ENCODE data around the gene MOCOS. TPM values are rescaled to one million over a fixed set of nuclear protein-coding genes. Genes with fewer than 3 reads are reported as not detected.

The MOCOS gene
- total RNA-seq, 1 experiment from 2014 or later = 5.1 TPM

- CTCF ChIA-PET = no interaction called here
- intact Hi-C loops (cut with micrococcal nuclease) = no loop called here
- no peaks in the 10 kb centered on the region for H3K36me3 ChIP-seq (ENCODE audit: low read depth, low read length)
Observed at GRCh38 chr18:36262971-36263370, 75.7 kb downstream of the MOCOS start.

DNA sequence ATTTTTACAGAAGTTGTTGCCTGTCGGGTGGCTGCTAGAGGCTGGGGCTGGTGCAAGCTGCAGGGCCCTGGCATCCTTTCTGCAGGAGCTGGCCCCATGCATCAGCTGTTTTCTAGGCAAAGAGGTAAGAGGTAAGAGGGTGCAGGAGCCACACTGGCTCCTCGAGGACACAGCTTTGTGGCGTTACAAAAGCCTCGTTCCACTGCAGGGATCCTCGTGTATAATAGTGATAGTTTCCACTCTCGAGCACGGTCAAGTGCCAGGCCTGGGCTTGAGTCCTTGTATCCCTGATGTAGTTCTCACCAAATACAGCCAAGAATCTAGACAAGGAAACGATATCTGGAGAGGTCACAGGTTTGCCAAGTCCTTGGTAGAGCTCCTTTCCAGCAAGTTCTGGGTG is 77.0 kb downstream of the MOCOS start:
- POLR2A ChIA-PET (ENCODE audit: unreplicated experiment) = no interaction called here
- TF ChIP-seq EZH2phosphoT487 (IDR thresholded peaks at IDR 0.05; ENCODE audit: borderline replicate concordance, low read length) = no peak
- no peak for TF ChIP-seq EZH2 (IDR thresholded peaks at IDR 0.05; ENCODE audit: low read length, unreplicated experiment)
- TF ChIP-seq, protein P1, sequence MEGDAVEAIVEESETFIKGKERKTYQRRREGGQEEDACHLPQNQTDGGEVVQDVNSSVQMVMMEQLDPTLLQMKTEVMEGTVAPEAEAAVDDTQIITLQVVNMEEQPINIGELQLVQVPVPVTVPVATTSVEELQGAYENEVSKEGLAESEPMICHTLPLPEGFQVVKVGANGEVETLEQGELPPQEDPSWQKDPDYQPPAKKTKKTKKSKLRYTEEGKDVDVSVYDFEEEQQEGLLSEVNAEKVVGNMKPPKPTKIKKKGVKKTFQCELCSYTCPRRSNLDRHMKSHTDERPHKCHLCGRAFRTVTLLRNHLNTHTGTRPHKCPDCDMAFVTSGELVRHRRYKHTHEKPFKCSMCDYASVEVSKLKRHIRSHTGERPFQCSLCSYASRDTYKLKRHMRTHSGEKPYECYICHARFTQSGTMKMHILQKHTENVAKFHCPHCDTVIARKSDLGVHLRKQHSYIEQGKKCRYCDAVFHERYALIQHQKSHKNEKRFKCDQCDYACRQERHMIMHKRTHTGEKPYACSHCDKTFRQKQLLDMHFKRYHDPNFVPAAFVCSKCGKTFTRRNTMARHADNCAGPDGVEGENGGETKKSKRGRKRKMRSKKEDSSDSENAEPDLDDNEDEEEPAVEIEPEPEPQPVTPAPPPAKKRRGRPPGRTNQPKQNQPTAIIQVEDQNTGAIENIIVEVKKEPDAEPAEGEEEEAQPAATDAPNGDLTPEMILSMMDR (conservative IDR thresholded peaks at IDR 0.05; ENCODE audit: low read depth, low read length) = no peak
- no peak for ATAC-seq
- no peaks in the 10 kb centered on the region for H3K36me3 ChIP-seq (ENCODE audit: low read depth, low read length)
- H4K20me1 ChIP-seq (ENCODE audit: low read length) = no peaks in the 10 kb centered on the region
- H3F3A ChIP-seq (ENCODE audit: low read length, unreplicated experiment) = no peaks in the 10 kb centered on the region
- H3K27me3 ChIP-seq (ENCODE audit: low read length) = no peaks in the 10 kb centered on the region
- no peaks in the 10 kb centered on the region for H3K79me2 ChIP-seq (ENCODE audit: low read length)
- CTCF ChIA-PET = no interaction called here
- H3K9ac ChIP-seq (ENCODE audit: low read length) = no peak overlapping the region
- DNase-seq = no peak
- BruUV-seq (replicated peaks) = no TSS peak
- no peak overlapping the region for H2AFZ ChIP-seq (ENCODE audit: low read length)
- H3K4me1 ChIP-seq (ENCODE audit: insufficient read depth, low read length) = no peaks in the 10 kb centered on the region
- no peak overlapping the region for H3K4me2 ChIP-seq (ENCODE audit: low read length)
- no peak overlapping the region for H3K4me3 ChIP-seq (ENCODE audit: low read length)
- H3K9me2 ChIP-seq (replicated peaks; ENCODE audit: low read length) = no peaks in the 10 kb centered on the region
- H3K9me3 ChIP-seq (ENCODE audit: low read length) = no peaks in the 10 kb centered on the region
- intact Hi-C loops (cut with micrococcal nuclease) = no loop called here
- H3K27ac ChIP-seq (ENCODE audit: low read length) = no peak overlapping the region

More at GRCh38 chr18:36262971-36263370, 75.7 kb downstream of the MOCOS start:
- H3K4me1 ChIP-seq (ENCODE audit: insufficient read depth, low read length) = no peaks in the 10 kb centered on the region
- H3K9me3 ChIP-seq (ENCODE audit: low read length) = no peaks in the 10 kb centered on the region
- no peak overlapping the region for H3K9ac ChIP-seq (ENCODE audit: low read length)
- ATAC-seq = no peak
- TF ChIP-seq EZH2phosphoT487 (IDR thresholded peaks at IDR 0.05; ENCODE audit: borderline replicate concordance, low read length) = no peak
- TF ChIP-seq EZH2 (IDR thresholded peaks at IDR 0.05; ENCODE audit: low read length, unreplicated experiment) = no peak
- TF ChIP-seq, protein P1 (conservative IDR thresholded peaks at IDR 0.05; ENCODE audit: low read depth, low read length) = no peak
- DNase-seq = no peak
- H3K79me2 ChIP-seq (ENCODE audit: low read length) = no peaks in the 10 kb centered on the region
- H3K9me2 ChIP-seq (replicated peaks; ENCODE audit: low read length) = no peaks in the 10 kb centered on the region
- no TSS peak for BruUV-seq (replicated peaks)
- H3K4me2 ChIP-seq (ENCODE audit: low read length) = no peak overlapping the region
- POLR2A ChIA-PET (ENCODE audit: unreplicated experiment) = no interaction called here
- H2AFZ ChIP-seq (ENCODE audit: low read length) = no peak overlapping the region
- no peaks in the 10 kb centered on the region for H3K27me3 ChIP-seq (ENCODE audit: low read length)
- H3F3A ChIP-seq (ENCODE audit: low read length, unreplicated experiment) = no peaks in the 10 kb centered on the region
- H3K4me3 ChIP-seq (ENCODE audit: low read length) = no peak overlapping the region
- no peak overlapping the region for H3K27ac ChIP-seq (ENCODE audit: low read length)
- H4K20me1 ChIP-seq (ENCODE audit: low read length) = no peaks in the 10 kb centered on the region

- Histone ChIP-seq H3F3A (ENCODE audit: low read length, unreplicated experiment) (no peaks in the 10 kb centered on the region), H3K9me2 (replicated peaks; ENCODE audit: low read length) (no peaks in the 10 kb centered on the region), H3K9me3 (ENCODE audit: low read length) (no peaks in the 10 kb centered on the region), H3K4me3 (ENCODE audit: low read length) (no peak overlapping the region), H3K79me2 (ENCODE audit: low read length) (no peaks in the 10 kb centered on the region), H3K27ac (ENCODE audit: low read length) (no peak overlapping the region), H4K20me1 (ENCODE audit: low read length) (no peaks in the 10 kb centered on the region), H3K9ac (ENCODE audit: low read length) (no peak overlapping the region), H3K4me2 (ENCODE audit: low read length) (no peak overlapping the region), H2AFZ (ENCODE audit: low read length) (no peak overlapping the region), H3K36me3 (ENCODE audit: low read depth, low read length) (no peaks in the 10 kb centered on the region), H3K27me3 (ENCODE audit: low read length) (no peaks in the 10 kb centered on the region), H3K4me1 (ENCODE audit: insufficient read depth, low read length) (no peaks in the 10 kb centered on the region)
- TF ChIP-seq EZH2phosphoT487 (IDR thresholded peaks at IDR 0.05; ENCODE audit: borderline replicate concordance, low read length) (no peak), EZH2 (IDR thresholded peaks at IDR 0.05; ENCODE audit: low read length, unreplicated experiment) (no peak)
- TF ChIP-seq, protein P1 (conservative IDR thresholded peaks at IDR 0.05; ENCODE audit: low read depth, low read length) = no peak
- no TSS peak for BruUV-seq (replicated peaks)
- DNase-seq (no peak), ATAC-seq (no peak)
- CTCF ChIA-PET = no interaction called here
- POLR2A ChIA-PET (ENCODE audit: unreplicated experiment) = no interaction called here
- intact Hi-C loops (cut with micrococcal nuclease) = no loop called here
Observed at GRCh38 chr18:36265015-36265414, 77.7 kb downstream of the MOCOS start.
